Measurements from ENCODE around the gene GPRIN1.
A peak's percentile ranks its signal among the peaks of the same experiment; 100 is the strongest.
"Not testable (repeated sequence)": the region's sequence is repeated elsewhere in the genome, so short reads cannot be mapped to it uniquely, and the experiment has no call there.

Gene GPRIN1

DNA sequence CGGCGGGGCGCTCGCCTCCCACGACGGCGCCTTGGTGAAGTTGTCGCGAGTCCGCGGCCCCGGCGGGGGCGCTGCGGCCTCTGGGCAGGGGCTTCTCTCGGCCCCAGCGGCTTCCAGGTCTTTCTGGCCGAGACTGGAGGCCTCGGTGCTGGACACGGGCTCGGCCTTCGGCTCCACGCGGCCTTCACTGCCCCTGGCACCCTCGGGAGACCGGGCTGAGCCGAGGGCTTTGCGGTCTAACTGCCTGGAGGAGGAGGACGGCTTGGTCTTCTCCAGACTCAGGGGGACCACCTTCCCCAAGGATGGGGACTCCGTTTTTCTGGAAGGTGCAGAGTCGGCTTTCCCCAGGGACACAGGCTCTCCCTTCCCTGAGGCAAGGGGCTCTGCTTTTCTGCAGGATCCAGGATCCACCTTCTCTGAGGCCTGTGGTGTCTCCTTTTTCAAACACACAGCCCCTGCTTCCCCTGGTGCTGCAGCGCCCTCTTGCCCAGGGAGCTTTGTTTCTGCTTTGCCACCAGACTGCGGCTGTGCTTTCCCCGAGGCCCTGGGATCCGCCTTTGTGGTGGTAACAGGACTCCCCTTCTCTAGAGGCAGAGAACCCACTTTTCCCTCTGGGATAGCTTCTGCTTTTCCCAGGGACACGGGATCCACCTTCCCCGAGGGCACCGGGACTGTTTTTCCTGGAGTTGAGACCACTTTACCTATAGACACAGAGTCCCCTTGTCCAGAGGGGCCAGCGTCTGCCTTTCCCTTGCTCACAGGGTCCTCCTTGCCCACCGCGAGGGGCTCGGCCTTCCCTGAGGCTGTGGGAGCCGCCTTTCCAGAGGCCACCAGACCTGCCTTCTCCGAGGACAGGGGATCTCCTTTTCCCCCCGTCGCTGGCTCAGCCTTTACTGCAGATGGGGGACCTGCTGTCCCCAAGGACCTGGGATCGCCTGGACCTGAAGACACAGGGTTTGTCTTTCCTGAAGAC lies 12.3 kb downstream of the GPRIN1 start:
- DNase-seq (ENCODE audit: low read depth) = no peak

DNA sequence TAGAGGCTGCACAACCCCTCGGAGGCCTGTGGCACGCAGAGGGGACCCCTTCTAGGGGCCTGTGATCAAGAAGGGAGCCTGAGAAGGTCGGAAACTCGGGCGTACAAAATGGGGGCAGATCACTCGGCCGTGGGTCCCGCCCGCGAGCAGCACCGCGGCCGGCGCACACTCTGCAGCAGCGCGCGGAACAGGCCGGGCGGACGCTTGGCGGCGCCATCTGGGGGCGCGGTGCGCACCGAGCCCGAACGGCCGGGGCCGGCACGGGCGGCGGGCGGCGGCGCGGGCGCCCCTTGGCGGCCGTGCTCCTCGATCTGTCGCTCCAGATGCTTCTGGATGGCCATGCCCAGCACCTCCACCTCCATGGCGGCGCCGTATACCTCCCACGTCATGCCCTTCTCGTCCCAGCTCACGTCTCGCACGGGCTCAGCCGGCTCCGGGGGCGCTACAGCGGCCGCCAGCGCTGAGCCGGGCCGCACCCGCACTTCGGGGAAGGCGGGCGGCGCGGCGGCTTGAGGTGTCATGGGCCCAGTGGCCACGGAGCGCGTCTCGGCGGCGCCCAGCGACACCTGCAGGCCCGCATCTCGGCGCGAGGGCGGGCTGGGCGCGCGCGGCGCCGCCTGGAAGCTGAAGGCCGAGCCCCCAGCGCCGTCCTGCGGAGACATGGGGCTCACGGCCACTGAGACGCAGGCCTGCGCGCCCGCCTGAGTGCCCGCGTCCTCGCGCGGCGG lies 13.1 kb downstream of the GPRIN1 start:
- peak; percentile 16 for DNase-seq (ENCODE audit: low read depth)

DNA sequence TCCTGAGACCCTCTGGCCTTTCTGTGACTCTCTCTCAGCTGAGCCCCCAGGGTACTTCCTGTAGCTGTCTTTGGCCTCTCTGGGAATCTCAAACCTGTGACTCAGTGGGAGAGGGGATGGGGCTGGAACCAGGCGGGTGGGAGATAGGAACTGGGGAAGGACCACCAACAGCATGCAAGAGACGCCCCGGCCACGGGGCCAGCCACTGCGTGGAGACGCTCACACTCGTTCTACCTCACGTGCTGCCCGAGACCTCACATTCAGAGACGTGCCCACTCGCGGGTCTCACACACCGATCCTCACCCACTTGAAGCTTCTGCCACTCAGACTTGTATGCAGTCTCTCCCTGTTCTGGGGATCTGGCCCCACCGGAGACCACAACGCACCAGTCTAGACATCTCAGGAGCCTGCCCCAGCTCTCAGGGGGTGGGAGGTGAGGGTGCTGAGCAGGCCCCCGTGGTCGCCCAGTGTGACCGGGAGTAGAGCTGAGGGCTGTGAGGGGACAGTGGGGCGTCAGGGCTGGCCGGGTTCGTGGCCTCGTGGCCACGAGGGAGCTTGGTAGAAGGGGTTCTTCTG lies 13.8 kb downstream of the GPRIN1 start:
- DNase-seq (ENCODE audit: low read depth) = no peak

DNA sequence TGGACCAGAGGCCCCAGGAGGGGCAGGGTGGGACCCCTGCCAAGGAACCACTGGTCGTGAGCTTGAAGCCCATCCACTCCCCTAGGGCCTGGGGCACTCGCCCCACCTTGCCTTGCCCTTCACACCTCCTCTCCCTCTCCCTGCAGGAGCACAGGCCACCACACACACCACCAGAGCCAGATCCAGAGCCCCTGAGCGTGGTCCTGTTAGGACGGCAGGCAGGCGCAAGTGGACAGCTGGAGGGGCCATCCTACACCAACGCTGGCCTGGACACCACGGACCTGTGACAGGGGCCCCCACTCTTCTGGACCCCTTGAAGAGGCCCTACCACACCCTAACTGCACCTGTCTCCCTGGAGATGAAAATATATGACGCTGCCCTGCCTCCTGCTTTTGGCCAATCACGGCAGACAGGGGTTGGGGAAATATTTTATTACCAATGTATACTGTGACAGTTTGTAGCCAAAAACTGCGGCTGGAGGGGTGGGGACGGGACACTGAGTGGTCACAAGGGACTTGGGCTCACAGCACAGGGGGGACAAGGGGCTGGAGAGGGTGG lies 14.5 kb downstream of the GPRIN1 start:
- no peak for DNase-seq (ENCODE audit: low read depth)

DNA sequence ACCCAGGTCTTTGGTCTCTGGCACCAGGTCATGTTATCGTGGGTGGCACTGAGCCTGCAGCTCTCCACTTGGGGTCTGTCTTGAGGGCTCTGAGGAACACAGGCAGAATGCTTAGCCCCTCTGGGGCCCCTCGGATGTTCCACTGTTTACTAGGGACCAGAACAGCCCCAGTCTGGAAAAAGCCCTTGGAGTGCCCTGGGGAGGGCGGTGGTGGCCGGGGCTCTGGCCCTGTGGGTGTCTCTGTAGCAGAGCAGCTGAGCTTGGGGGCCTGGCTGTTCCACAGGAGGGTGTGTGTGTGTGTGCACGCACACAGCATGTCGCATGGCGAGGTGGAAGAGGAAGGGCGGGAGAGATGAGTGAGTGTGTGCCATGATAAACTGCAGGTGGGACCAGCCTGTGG lies 15.4 kb downstream of the GPRIN1 start:
- no peak for DNase-seq (ENCODE audit: low read depth)

DNA sequence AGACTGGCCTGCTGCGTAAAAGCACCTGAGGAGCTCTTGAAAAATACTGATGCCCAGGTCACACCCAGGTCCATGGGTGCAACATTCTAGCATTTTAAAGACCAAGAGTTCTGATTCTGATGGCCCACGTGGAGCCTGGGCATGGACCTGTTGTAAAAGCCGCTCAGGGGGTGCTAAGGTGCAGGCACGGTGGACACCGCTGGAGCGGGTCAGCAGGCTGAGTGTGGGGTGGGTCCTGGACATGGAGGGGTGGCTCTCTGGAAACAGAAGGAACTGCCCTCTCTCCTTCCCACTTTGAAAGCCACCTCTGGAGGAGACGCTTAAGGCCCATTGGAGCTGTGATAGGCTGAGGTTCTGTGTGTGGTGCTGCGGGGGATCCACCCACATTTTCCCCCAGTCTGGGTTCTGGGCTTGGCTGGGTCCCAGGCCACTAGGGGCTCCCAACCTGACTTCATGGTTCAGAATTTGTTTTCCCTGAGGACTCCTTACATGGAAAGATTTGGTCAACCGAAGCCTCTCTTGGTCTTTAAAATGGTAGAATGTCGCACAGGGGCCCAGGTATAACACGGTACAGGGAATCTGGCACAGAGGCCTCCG lies 16.6 kb downstream of the GPRIN1 start:
- no peak for DNase-seq (ENCODE audit: low read depth)

DNA sequence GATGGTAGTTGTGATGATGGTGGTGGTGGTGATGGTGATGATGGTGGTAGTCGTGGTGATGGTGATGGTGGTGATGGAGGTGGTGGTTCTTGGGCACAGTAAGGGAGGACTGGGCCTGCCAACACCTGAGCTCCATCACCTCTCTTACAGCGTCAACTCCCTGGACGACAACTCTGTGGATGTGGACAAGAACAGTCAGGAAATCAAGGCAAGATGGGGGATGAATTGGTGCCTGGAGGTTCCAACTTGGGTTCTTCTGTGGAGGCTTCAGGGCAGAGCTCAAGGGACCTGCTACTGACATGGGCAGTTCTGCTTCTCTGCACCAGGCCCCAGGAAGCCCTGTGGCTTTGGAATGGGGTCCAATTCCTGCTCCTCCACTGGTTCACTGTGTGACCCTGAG lies 17.4 kb downstream of the GPRIN1 start:
- no peak for DNase-seq (ENCODE audit: low read depth)

DNA sequence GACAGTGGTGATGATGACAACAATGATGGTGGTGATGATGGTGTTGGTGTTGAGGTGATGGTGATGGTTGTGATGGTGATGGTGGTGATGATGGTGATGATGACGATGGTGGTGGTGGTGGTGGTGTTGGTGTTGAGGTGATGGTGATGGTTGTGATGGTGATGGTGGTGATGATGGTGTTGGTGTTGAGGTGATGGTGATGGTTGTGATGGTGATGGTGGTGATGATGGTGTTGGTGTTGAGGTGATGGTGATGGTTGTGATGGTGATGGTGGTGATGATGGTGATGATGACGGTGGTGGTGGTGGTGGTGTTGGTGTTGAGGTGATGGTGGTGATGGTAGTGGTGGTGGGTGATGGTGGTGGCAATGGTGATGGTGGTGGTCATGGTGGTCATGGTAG lies 18.3 kb downstream of the GPRIN1 start:
- not testable (repeated sequence) for DNase-seq (ENCODE audit: low read depth)

DNA sequence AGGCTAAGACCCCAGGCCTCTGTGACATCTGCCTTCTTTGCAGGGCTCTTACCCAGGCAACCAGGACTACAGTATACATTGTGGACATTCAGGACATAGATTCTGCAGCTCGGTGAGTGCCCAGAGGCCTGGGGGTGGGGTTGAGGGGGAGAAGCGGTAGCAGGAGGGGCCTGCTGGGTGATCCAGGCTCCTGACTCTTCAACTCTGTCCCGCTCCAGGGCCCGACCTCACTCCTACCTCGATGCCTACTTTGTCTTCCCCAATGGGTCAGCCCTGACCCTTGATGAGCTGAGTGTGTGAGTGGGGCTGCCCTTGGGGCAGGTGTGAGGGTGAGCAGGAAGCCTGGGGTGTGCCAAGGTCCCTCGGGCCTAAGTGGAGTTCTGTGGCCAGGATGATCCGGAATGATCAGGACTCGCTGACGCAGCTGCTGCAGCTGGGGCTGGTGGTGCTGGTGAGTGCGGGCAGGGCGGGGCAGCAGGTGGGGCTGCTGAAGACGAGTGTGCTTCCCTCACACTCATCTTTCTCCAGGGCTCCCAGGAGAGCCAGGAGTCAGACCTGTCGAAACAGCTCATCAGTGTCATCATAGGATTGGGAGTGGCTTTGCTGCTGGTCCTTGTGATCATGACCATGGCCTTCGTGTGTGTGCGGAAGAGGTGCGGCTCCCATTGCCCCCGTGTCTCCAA lies 19.8 kb downstream of the GPRIN1 start:
- no peak for DNase-seq (ENCODE audit: low read depth)

DNA sequence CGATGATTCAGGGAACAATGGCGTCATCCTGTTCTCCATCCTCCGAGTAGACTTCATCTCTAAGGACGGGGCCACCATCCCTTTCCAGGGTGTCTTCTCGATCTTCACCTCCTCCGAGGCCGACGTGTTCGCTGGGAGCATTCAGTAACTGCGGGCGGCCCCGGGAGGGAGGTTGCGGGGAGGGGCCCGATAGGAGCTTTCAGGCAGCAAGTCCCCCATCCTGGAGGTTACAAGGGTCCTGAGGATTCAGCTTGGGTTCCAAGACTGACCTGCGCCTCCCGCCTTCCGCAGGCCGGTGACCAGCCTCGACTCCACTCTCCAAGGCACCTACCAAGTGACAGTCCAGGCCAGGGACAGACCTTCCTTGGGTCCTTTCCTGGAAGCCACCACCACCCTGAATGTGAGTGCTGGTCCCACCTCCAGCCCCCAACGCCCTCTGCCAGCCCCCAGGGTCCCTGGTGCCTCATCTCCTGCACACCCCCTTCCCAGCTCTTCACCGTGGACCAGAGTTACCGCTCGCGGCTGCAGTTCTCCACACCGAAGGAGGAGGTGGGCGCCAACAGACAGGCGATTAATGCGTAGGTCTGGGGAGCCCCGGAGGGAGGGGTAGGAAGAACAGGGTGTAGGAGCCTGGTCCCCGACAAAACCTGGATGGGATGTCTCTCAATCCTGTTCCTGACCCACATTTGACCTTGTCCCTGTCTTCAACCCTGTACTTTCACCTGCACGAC lies 20.8 kb downstream of the GPRIN1 start:
- DNase-seq (ENCODE audit: low read depth) = no peak

DNA sequence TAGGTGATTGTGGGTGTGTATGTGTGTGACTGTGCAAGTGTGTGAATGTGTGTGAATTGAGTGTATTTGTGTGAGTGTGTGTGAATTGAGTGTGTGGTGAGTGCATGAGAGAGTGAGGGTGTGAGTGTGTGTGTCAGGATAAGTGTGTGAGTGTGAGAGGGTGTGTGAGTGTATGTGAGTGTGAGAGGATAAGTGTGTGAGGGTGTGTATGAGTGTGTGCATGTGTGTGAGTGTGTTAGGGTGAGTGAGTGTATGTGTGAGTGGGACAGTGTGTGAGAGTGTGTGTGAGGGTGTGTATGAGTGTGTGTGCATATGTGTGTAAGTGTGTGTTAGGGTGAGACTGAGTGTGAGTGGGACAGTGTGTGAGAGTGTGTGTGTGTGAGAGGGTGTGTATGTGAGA lies 21.7 kb downstream of the GPRIN1 start:
- no peak for DNase-seq (ENCODE audit: low read depth)

DNA sequence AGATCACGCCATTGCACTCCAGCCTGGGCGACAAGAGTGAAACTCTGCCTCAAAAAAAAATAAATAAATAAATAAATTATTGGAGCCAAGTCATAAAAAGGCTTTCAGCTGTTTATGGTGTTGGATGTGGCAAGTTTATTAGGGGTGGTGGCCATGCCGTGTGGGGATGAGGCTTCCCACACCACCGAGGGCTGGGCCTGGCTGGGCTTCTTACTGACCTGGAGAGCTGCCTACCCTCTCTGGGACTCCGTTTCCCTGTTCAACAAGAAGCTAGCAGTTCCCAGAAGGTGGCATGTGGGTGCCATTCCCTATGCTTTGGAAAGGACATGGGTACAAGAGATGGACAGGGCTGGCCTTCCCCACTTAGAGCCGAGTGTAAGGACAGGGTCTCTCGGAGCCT lies 22.6 kb downstream of the GPRIN1 start:
- no peak for DNase-seq (ENCODE audit: low read depth)

DNA sequence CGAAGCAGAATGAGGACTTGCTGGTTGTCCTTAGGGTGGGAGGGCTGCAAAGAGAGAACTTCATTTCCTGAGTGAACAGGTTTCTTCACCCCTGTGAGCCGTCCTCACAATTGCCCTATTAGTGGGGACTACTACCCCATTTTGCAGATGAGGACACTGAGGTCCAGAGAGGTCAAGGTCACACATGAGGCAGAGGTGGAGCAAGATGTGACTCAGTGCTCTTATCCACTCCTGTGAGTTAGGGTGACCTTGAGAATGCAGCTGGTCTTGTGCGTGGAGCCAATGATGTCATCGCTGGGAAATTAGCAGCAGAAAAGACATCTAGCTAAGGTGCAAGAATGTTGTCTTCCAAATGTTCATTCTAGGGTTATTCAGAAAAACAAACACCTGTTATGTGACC lies 26.9 kb downstream of the GPRIN1 start:
- no peak for DNase-seq (ENCODE audit: low read depth)

DNA sequence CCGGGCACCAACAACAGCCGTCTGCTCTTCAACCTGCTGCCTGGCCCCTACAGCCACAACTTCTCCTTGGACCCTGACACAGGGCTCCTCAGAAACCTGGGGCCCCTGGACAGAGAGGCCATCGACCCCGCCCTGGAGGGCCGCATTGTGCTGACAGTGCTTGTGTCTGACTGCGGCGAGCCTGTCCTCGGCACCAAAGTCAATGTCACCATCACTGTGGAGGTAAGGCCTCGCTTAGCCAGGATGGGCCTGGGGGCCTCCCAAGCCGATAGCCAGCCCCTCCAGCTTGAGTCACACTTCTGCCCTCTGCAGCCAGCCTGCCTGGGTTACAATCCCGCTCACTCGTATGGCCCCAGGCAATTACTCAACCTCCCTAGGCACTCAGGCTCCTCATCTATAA lies 28.6 kb downstream of the GPRIN1 start:
- DNase-seq (ENCODE audit: low read depth) = no peak

DNA sequence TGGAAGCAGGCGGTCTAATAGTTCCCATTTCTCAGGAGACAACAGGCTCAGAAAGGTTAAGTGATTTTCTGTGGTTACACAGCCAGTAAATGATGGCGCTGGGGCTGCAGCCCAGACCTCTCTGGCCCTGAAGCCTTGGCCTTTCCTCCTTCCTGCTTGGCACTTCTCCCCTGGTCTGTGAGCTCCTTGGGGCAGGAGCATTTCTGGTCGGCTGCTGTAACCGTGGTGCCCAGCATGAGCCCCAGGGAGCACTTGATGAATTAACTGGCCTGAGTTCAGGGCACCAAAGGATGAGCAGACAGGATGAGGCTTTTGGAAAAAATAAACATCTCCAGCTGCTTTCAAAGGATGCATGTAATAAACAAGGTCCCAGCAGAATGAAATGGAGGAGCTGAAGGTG lies 30.6 kb downstream of the GPRIN1 start:
- DNase-seq (ENCODE audit: low read depth) = peak; percentile 9

DNA sequence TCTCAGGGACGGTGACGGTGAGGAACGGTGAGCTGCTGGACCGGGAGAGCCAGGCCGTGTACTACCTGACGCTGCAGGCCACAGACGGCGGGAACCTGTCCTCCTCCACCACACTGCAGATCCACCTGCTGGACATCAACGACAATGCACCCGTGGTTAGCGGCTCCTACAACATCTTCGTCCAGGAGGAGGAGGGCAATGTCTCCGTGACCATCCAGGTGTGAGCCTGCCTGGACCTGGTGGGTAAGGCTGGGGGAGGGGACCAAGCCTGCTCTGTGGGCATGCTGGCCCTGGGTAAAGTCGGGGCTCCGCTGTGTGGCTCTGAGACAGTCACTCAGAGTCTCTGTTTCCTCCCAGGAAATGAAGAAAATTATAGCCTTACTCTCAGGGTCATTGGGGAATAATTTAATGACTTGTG lies 31.6 kb downstream of the GPRIN1 start:
- peak; percentile 12 for DNase-seq (ENCODE audit: low read depth)

DNA sequence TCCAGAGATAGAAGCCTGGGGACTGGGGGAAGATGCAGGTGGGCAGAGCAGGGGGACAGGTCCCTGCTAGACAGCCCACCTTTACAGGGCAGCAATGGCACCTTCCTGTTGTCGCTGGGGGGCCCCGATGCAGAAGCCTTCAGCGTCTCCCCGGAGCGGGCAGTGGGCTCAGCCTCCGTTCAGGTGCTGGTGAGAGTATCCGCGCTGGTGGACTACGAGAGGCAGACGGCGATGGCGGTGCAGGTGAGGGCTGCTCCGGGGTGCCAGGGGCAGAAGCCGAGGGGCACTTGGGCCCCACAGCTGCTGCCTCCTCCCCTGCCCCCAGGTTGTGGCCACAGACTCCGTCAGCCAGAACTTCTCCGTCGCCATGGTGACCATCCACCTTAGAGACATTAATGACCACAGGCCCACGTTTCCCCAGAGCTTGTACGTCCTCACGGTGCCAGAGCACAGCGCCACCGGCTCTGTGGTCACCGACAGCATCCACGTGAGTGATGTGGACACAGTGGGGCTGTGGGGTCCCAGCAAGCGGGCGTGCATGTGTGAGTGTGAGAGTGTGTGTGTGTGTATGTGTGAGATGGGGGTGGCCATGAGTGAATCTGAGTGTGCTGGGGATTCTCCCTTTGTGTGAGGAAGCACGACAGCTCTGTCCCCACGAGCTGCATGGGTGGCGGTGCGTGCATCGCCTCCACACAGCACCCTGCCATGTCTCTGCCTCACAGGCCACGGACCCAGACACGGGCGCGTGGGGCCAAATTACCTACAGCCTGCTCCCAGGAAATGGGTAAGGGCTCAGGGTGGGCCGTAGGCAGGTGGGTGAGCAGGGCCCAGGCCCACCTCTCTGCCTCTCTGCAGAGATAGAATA lies 32.4 kb downstream of the GPRIN1 start:
- DNase-seq (ENCODE audit: low read depth) = no peak

DNA sequence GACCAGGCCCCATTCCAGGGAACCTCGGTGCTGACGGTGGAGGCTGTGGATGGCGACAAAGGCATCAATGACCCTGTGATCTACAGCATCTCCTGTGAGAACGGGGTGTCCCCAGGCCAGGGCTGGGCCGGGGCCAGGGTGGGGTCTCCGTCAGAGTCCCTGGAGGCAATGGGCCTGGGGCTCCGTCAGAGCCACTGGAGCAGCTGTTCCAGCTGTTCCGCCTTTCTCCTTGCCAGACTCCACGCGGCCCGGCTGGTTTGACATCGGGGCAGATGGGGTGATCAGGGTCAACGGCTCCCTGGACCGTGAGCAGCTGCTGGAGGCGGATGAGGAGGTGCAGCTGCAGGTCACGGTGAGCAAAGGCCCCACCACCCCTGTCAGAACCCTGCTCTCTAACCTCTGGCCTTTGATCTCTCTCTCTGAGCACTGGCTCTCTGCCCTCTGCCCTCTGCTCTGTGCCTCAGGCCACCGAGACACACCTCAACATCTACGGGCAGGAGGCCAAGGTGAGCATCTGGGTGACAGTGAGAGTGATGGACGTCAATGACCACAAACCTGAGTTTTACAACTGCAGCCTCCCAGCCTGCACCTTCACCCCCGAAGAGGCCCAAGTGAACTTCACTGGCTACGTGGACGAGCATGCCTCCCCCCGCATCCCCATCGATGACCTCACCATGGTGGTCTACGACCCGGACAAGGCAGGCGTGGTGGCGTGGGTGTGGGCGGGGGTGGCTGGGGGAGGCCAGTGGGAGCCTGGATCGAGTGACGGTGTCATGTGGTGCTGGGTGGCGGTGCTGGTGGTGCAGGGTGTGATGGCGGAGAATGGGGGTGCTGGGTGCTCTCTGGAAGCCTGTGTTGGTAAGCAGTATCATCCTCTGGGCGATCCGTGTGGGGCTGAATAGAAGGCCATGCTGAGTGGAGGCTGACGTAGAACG lies 34.2 kb downstream of the GPRIN1 start:
- DNase-seq (ENCODE audit: low read depth) = no peak

DNA sequence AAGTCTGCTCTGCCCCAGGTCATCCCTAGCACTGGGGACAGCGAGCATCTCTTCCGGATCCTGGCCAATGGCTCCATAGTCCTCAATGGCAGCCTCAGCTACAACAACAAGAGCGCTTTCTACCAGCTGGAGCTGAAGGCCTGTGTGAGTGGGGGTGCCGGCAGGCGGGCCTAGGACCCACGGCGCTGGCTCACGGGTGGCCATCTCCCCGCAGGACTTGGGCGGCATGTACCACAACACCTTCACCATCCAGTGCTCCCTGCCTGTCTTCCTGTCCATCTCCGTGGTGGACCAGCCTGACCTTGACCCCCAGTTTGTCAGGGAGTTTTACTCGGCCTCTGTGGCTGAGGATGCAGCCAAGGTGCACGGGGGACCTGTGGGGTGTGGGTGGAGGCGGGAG lies 34.9 kb downstream of the GPRIN1 start:
- DNase-seq (ENCODE audit: low read depth) = no peak

All from fibroblast of gingiva (primary cell).